Central memory CD4-positive, alpha-beta T cell (primary cell): Measurements from ENCODE around the gene PELI3.
A peak's percentile ranks its signal among the peaks of the same experiment; 100 is the strongest.
"Not testable (repeated sequence)": the region's sequence is repeated elsewhere in the genome, so short reads cannot be mapped to it uniquely, and the experiment has no call there.

Experiments used
- DNase-seq: peaks from one replicate; pipeline ENCODE4 v3.0.0; 2022

PELI3 gene

DNA sequence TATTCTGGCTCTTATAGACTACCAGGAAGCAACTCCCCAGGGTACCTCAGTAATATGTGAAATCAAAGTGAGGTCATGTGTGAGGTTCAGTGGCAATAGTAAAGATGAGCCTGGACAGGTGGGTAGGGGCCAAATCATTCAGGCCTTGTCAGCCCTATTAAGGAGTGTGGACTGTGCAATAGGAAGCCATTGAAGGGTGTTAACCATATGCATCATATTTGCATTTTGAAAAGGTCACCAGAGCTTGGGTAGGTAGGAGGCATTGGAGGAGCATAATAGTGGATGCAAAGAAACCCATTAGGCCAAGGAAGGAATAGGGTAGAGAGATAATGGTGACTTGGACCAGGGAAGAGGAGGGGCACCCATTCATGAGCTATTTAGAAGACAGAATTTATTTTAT is 19.7 kb upstream of the PELI3 start:
- DNase-seq, result no peak

DNA sequence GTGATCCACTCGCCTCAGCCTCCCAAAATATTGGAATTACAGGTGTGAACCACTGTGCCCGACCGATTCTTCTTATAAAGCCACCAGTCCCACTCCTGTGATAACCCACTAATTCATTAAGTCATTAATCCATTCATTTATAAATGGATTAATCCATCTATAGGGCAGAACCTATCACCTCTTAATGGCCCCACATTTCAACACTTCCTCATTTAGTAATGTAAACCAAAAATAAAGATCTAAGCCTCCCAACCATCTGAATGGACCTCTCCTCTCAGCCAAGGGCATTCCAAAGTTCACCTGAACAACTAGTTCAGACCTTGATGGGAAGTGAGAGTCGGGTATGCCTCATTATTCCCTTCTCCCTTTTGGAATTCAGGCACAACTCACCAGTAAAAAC is 18.2 kb upstream of the PELI3 start:
- DNase-seq, result no peak

DNA sequence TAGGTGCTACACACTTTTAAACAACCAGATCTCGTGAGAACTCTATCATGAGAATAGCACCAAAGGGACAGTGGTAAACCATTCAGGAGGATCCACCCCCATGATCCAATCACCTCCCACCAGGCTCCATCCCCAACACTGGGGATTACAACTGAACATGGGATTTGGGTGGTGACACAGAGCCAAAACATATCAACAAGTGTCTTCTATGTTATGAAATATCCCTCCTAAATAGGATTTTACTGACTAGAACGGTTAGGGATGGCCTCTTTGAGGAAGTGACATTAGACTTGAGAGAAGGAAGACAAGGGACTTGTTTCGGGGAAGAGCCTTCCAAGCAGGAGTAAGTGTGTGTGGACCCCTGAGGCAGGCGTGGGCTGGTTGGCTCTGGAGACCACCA is 16.1 kb upstream of the PELI3 start:
- DNase-seq, result no peak

DNA sequence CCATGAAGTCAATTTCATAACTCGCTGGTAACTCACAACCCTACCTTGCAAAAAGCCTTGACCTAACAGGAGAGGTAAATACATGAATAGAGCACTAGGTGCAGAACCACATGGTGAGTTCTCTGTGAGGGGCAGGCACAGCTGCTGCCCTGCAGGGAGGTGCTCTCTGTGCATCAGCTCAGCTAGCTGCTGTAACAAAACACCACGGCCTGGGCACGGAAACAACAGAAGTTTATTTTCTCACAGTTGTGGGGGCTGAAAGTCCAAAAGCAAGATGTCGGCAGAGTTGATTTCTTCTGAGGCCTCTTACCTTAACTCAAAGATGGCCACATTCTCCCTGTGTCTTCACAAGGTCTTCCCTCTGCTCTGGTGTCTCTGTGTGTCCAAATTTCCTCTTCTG is 15.0 kb upstream of the PELI3 start:
- no peak for DNase-seq

DNA sequence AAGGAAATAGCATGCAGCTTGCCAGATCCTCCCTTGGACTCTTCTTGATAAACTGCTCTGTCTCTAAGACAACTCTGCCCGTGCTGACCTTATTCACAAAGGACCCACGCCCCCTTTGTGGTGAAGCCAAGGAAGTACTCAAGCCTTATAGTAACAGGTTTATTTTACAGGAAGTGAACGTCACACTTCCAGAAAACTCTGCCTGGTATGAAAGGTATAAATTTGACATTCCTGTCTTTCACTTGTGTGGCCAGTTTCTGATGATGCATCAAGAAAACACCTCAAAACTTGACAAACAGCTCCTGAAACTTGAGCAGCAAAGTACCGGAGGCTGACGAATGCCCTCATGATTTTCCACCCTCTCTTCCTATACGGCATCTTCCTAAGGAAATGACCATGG is 12.5 kb upstream of the PELI3 start:
- DNase-seq, result no peak

DNA sequence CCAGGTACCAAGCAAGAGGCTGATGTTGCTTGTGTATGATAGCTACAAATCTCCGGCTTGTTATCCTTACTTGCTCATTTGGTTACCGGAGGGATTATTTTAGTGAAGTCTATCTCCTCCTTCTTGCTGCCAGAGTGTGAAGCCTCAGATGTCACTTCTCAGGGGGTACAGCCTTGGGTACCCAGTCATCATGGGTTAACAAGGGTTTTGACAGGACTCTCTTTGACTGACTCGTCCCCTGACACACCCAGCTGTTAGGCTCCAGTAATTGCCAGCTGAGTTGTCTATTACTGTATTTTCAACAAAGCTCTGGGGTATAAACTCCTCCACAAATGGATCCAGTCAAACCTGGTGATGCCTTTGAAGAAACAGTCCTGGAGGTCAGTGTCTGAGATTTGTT is 11.9 kb upstream of the PELI3 start:
- no peak for DNase-seq

DNA sequence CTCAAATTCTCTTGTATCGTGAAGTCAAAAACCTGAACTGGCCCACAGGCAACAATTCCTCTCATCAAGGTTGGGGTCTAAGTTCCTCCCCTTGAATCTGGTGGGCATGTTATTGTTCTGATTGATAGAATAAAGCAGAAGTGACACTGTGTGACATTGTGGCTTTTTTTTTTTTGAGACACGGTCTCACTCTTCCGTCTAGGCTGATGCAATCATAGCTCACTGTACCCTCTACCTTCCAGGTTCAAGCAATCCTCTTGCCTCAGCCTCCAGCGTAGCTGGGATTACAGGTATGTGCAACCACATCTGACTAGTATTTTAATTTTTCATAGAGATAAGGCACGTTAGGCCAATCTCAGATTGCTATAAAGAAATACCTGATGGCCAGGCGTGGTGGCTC is 8.9 kb upstream of the PELI3 start:
- DNase-seq, result no peak

DNA sequence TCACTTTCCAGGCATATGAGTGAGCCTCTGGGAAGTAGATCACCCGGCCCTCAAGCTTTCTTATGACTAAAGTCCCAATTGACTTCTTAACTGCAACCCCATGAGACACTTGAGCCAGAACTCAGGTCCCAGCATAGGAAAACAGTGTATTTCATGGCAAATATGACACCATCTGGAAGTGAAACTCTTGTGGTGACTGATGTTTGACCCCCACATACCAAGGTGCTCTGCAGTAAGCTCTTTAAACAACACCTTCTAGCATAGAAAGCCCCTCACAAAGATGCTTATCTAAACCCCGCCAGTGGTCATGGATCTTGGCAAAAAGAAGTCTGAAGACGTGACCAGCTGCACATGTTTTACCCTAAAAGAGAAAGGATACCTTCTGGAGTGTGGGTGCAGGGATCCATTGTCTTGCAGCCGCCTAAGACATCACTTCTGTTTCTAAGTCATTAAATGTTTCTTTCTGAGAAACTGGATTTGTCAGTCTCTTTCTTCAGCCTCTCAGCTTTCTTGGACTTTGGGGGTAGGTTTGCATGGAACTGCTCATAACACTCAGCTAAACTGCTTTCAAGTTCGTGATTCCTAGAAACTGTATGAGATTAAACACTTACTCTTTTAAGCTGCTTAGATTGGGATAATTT is 7.4 kb upstream of the PELI3 start:
- no peak for DNase-seq

DNA sequence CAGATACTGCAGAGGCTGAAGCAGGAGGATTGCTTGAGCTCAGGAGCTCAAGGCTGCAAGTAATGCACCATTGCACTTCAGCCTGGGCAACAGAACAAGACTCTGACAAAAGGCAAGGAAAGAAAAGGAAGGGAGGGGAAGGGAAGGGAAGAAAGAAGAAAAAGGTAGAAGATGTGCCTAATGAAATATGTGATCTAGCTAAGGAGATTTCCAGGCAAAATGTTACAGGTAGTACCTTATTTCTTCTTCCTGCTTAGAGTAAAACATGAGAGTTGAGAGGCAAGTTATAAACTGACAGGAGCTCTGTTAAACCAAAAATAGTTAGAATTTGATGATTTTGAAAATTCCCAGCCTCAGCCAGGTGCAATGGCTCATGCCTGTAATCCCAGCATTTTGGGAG is 4.7 kb upstream of the PELI3 start:
- no peak for DNase-seq

DNA sequence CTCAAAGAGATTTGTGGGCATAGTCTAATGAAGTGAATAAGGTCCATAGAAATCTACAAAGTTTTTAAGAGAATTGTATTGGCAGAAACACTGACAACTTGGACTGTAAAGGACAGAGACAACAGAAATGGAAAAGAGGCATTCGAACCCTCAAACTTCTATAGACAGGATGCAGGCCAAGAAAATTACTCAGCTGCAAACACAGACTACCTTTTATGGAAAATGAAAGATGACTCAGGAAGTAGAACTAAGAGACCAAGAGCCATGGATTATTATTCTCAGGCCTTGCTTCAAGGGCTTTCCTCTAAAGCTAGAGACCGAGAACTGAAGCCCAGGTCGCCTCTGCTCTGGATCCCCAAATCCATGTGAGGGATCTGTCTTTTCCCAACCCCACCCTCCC is 3.8 kb upstream of the PELI3 start:
- no peak for DNase-seq

DNA sequence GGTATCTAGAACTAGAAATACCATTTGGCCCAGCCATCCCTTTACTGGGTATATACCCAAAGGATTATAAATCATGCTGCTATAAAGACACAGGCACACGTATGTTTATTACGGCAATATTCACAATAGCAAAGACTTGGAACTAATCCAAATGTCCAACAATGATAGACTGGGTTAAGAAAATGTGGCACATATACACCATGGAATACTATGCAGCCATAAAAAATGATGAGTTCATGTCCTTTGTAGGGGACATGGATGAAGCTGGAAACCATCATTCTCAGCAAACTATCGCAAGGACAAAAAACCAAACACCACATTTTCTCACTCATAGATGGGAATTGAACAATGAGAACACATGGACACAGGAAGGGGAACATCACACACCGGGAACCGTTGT is 2.6 kb upstream of the PELI3 start:
- not testable (repeated sequence) for DNase-seq

DNA sequence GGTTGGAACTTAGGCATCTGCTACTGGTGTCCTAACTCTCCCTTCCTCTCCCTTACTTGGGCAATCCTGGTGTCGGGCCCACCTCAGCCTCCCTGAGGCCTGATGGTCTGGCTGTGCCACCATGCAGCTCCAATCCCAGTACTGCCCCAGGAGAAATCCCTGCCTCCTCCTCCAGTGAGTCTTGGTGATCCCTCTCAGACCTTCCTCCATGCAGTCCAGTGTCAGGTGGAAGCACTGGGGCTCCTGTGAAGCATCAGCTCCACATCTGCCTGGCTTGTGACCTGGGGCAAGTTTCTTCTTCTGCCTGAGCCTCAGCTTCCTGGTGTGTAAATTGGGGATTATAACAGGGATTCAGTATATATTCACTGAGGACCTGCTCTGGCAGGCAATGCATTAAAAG is 1.8 kb upstream of the PELI3 start:
- no peak for DNase-seq

DNA sequence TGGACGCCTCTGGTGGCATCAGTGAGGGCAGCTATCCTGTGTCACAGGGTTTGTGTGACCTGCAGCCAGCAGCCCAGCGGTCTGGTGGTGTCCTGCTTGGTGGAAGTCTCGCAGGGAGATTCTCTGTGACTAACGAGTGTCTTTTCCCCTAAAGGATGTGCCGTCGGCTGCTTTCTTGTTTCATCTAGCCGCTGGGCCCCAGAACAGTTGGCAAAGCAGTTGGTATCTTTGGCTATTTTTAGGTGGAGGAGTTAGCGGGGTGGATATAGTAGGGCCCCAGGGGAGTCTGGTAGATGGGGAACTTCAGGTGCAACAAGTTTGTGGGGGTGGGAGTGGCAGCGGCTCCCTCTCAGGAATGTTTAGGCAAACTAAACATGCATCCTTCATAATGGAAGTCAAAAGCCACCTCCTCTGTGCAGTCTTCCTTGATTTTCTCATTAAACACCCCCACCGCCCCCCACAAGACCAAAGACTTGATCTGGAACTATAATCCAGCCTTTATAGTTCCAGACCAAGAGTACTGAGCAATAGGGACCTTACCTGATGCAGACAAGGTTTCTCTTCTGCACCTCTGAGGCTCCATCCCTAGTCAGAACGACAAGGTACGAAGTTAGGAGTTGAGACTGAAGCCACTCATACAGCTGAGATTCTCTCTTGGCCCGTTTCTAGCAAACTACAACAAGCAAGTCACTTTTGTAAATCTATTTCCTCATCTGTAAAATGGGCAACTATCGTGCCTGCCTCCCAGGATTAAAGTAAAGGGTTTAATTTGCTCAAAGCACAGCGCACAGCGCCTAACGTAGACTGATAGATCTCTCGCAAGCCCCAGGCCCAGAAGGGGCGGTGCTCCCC is 1.1 kb upstream of the PELI3 start:
- no peak for DNase-seq

DNA sequence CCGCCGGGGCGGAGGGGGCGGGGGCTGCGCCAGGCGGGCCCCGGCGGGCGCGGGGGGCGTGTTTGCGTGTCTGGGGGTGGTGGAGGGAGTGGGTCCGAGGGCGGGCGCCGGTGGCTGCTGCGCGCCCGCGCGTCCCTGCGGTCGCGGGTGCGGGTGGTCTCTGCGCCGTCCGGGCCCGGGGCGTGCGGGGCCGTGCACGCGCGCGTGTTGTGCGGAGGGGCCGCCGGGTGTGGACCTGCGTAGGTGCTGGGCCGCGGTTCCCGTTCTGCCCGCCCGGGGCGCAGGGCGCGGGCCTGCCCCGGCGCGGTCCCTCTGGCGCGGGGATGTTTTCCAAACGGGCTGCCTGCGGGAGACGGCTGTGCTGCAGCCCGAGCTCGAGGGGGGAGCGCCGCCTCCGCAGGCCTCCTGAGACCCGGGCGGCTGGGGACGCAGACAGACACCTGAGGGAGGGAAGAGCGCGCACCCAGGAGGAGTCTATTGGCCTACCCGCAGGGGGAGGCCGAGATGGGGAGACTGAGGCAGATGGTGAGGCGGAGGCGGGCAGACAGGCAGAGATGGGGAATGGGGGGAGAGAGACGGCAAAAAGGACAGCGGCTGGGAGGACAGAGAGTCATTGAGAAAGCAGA is 442 bp downstream of the PELI3 start:
- no peak for DNase-seq

DNA sequence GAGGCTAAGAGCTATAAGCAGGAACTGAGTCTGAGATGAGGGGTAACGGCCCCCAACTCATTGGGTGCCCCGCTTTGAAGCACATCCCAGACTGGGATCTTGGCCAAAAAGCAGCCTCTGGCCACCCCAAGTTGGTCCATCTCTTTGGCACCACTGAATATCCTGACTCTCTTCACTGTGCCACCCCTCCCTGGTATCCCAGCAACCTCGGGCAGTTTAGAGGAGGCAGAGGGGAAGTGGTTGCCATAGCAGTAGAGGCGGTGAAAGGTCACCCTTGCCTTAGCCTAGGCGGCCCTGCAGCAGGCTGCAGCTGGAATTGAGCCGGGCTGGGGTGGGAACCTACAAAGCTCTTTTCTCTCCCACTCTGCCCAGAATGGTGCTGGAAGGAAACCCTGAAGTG is 1.1 kb downstream of the PELI3 start:
- peak; percentile 17 for DNase-seq

DNA sequence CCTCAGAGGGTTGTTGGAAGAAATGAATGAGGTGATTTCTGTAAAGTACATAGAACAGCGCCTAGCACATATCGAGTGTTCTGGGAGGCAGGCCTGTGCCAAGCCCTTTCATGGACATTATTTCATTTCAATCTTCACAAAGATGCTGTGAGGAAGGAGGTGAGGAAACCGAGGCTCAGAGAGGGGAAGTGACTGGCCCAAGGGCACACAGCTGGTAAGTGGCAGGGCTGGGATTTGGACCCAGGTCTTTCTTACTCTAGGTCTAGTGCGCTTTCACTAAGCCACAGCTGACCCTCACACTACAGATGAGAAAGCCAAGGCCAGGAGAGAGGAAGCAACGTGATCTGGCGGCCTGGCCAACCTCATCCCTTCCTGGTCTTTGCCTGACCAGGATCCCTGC is 2.0 kb downstream of the PELI3 start:
- DNase-seq, result no peak

DNA sequence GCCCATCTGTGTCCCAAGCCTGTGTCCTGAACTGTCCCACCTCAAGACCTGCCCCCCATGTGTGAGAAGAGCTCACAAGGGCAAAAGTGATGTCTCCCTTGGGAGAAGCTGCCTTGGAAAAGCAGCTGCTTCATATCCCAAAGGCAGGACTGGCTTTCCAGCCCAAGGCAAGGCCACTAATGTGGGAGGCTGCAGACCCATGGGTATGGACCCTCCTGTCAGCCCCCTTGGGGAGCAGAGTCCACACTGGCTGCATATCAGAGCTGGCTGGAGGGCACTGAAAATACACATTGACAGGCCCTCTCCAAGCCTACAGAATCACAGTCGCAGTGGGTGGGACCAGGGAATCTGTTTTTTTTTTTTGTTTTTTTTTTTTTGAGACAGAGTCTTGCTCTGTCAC is 2.7 kb downstream of the PELI3 start:
- no peak for DNase-seq

DNA sequence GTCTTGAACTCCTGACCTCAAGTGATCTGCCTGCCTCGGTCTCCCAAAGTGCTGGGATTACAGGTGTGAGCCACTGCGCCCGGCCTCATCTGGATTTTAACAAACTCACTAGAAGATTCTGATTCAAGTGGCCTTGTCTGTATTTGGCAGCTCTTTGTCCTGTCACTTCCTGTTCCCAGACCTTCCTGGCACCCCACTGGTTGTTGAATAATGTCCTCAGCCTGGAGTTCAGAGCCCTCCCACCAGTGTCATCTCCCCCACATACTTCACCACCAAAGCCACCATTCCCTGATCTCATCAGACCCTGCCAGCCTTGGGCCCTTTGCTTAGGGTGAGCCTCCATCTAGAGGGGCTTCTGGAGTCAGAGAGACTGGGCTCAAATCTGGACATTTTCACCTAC is 3.3 kb downstream of the PELI3 start:
- DNase-seq, result no peak

DNA sequence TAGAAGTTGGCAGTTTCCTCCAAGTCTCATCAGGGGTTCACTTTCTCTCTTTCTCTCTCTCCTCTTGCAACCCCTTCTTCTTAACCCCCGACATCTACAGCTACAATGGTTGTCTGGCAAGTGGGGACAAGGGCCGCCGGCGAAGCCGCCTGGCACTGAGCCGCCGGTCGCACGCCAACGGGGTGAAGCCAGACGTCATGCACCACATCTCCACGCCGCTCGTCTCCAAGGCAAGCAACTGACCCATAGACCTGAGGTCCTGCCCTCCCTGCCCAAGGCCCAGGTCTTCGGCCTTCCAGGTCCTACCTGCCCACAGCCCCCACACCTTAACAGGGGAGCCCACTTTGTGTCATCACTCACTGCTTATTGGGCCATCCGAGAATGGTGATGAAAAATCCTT is 4.4 kb downstream of the PELI3 start:
- DNase-seq, result no peak

DNA sequence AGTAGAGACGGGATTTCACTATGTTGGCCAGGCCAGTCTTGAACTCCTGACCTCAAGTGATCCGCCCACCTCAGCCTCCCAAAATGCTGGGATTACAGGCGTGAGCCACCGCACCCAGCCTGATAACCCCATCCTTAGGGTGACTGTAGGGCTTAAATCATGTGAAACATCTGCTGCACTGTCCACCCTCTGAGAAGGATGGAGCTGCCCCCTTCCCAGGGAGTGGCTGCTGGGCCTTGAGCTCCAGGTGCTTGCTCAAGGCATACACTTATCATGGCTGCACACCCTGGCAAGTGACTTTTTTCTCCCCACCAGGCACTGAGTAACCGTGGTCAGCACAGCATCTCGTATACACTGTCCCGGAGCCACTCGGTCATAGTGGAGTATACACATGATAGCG is 5.3 kb downstream of the PELI3 start:
- DNase-seq, result no peak

DNA sequence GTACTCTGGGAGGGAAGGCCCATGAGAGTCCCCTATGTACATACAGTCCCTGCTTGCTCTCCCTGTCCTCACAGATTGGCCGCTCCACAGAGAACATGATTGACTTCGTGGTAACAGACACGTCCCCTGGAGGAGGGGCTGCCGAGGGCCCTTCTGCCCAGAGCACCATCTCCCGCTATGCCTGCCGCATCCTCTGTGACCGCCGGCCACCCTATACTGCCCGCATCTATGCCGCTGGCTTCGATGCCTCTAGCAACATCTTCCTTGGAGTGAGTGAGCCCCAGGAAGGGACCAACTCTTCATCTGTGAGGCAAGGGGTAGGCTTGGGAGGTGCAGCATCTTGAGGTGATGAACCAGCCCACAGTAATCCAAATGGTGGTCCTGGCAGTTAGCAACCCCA is 6.5 kb downstream of the PELI3 start:
- no peak for DNase-seq

DNA sequence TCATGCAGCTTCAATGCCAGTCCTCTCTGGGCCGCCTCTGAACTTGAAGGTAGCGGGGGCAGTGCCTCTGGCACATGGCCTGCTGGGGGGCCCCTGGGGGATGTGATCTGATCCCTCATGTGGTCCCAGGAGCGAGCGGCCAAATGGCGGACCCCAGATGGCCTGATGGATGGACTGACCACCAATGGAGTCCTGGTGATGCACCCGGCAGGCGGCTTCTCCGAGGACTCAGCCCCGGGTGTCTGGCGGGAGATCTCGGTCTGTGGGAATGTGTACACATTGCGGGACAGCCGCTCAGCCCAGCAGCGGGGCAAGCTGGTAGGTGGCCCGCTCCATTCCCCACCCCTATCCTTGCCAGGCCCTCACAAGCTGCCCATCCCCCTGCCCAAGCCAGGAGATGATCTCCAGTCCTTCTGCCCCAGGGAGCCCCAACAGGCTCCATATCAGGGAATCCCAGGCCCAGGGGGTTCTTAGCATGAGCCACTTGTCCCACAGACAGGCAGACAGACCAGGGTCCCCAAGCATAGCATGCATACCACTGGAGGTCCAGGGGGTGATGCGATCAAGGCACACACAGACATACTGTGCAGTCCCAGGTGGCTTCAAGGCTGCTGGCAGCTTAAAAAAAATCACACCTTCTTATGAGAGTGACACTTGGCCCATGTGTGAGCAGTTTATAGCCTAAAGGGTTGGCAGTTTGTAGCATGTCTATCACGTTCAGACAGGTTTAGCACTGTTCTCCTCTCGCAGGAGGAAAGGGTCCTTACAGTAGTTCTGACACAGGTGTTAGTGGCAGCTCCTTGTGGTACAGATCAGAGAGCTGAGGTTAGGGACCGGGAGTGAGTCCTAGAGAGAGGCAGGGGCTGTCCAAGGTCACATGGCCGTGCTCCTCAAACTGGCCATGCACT is 7.2 kb downstream of the PELI3 start:
- no peak for DNase-seq
